Caco-2 (cell line): ENCODE results near the gene KIF18B. TPM values are rescaled to one million over a fixed set of nuclear protein-coding genes. Genes with fewer than 3 reads are reported as not detected.

Source experiments
- BruUV-seq: library from RNA; stranded (reverse); fragments of 400-500 nt; replicated peaks from 2 replicates; lab custom pipeline; 2021; lab: Mats Ljungman, UMichigan
- CTCF ChIA-PET: fragments of 300-600 bp; sonication (Branson Sonifier 250); formaldehyde crosslinking; loops from one replicate; lab custom pipeline; 2022; ENCODE audit warnings: antibody characterized with exemption; lab: Charles Lee
- POLR2A ChIA-PET: fragments of 300-600 bp; sonication (Branson Sonifier 250); formaldehyde crosslinking; loops from one replicate; lab custom pipeline; 2022; ENCODE audit warnings: antibody characterized with exemption; lab: Charles Lee
- DNase-seq, 2 experiments: peaks; one replicate each; pipeline versions ENCODE4 v3.0.0 to v3.0.0-alpha.2; 2020 to 2022
- H3K27me3 ChIP-seq: replicated peaks from 2 replicates; pipeline ENCODE4 v1.6.0; 2011; ENCODE audit warnings: low read length; ENCODE audit not compliant: control insufficient read depth, insufficient read depth
- H3K36me3 ChIP-seq: 2 replicates; pipeline ENCODE4 v1.5.1; 2011; ENCODE audit warnings: low read length; ENCODE audit not compliant: control insufficient read depth, insufficient read depth
- H3K4me1 ChIP-seq: fragments of 250-450 bp; sonication (Bioruptor Pico); 2 replicates; pipeline ENCODE4 v1.5.1; 2020; ENCODE audit warnings: mild to moderate bottlenecking
- H3K4me3 ChIP-seq: 2 replicates; pipeline ENCODE4 v1.5.1; 2011; ENCODE audit warnings: low read depth, mild to moderate bottlenecking, control low read depth, low read length
- H3K9me3 ChIP-seq: fragments of 250-450 bp; sonication (Bioruptor Pico); 2 replicates; pipeline ENCODE4 v1.5.1; 2020; ENCODE audit warnings: mild to moderate bottlenecking, moderate library complexity
- H3K27ac Mint-ChIP-seq: one replicate; pipeline ENCODE4 v1.8.0; 2022; ENCODE audit warnings: mixed read lengths; ENCODE audit not compliant: unreplicated experiment
- H3K27me3 Mint-ChIP-seq: one replicate; pipeline ENCODE4 v1.8.0; 2022; ENCODE audit warnings: mixed read lengths; ENCODE audit not compliant: insufficient read depth, unreplicated experiment
- H3K36me3 Mint-ChIP-seq: one replicate; pipeline ENCODE4 v1.8.0; 2022; ENCODE audit warnings: mild to moderate bottlenecking, mixed read lengths; ENCODE audit not compliant: insufficient read depth, unreplicated experiment
- H3K4me1 Mint-ChIP-seq: one replicate; pipeline ENCODE4 v1.8.0; 2022; ENCODE audit warnings: low read depth, mixed read lengths; ENCODE audit not compliant: unreplicated experiment
- H3K4me3 Mint-ChIP-seq: one replicate; pipeline ENCODE4 v1.8.0; 2022; ENCODE audit warnings: mild to moderate bottlenecking, moderate library complexity, mixed read lengths; ENCODE audit not compliant: unreplicated experiment
- H3K9me3 Mint-ChIP-seq: one replicate; pipeline ENCODE4 v1.8.0; 2022; ENCODE audit warnings: mixed read lengths; ENCODE audit not compliant: unreplicated experiment
- CTCF ChIP-seq, 2 experiments: fragments of 200-600 bp in 1 of 2; IDR thresholded peaks; 1 replicate in 1 of 2; 2 replicates in 1 of 2; pipeline versions ENCODE4 v1.5.1 to v1.8.0; 2011 to 2022; ENCODE audit warnings: antibody characterized with exemption in 1 of 2, control low read depth in 1 of 2, inconsistent platforms in 1 of 2, low read depth in 1 of 2, low read length in 1 of 2, mild to moderate bottlenecking in 1 of 2, moderate library complexity in 1 of 2; ENCODE audit not compliant: insufficient read depth in 1 of 2, severe bottlenecking in 1 of 2, unreplicated experiment in 1 of 2
- intact Hi-C: fragments of 100-400 bp; cut with micrococcal nuclease; formaldehyde crosslinking; loops from one replicate; pipeline ENCODE4 v1.10.0; 2022; ENCODE audit not compliant: unreplicated experiment
- total RNA-seq: library from RNA; stranded (reverse); gene quantifications from 2 replicates; pipeline ENCODE4 v1.2.3, GENCODE V29; 2022

The KIF18B gene
- total RNA-seq, 1 experiment from 2014 or later: 68.4 TPM

GRCh38 chr17:44887971-44888954 is 59.3 kb downstream of the KIF18B start:
- Mint-ChIP-seq H3K9me3 (no peaks in the 10 kb centered on the region), H3K27me3 (no peaks in the 10 kb centered on the region), H3K4me3 (no peak overlapping the region), H3K27ac (no peak overlapping the region), H3K4me1 (no peaks in the 10 kb centered on the region), H3K36me3 (peaks cover 35% of the 10 kb centered on the region)
- H3K4me3 ChIP-seq: no peak overlapping the region
- TF ChIP-seq CTCF (IDR thresholded peaks at IDR 0.05; ENCODE audit: insufficient read depth in 1 of 2, low read depth in 1 of 2, low read length in 1 of 2, severe bottlenecking in 1 of 2, unreplicated experiment in 1 of 2): no peak
- H3K36me3 ChIP-seq: no peaks in the 10 kb centered on the region; the same call in 1 of the 2 replicates
- ChIA-PET POLR2A (no interaction called here), CTCF (no interaction called here)
- no TSS peak for BruUV-seq
- H3K9me3 ChIP-seq: no peaks in the 10 kb centered on the region
- intact Hi-C loops: no loop called here
- no peak for DNase-seq
- 0 out of 2 replicates have a peak, but pooled peaks cover 3% of the 10 kb centered on the region for H3K4me1 ChIP-seq
- H3K27me3 ChIP-seq: no peaks in the 10 kb centered on the region

- Mint-ChIP-seq H3K4me3 (no peak overlapping the region), H3K9me3 (no peaks in the 10 kb centered on the region), H3K27me3 (no peaks in the 10 kb centered on the region), H3K27ac (no peak overlapping the region), H3K4me1 (no peaks in the 10 kb centered on the region), H3K36me3 (peaks cover 42% of the 10 kb centered on the region)
- POLR2A ChIA-PET: no interaction called here
- H3K4me3 ChIP-seq: no peak overlapping the region
- DNase-seq: no peak
- CTCF ChIA-PET: no interaction called here
- no peaks in the 10 kb centered on the region for H3K27me3 ChIP-seq
- no peak for TF ChIP-seq CTCF (IDR thresholded peaks at IDR 0.05; ENCODE audit: insufficient read depth in 1 of 2, low read depth in 1 of 2, low read length in 1 of 2, severe bottlenecking in 1 of 2, unreplicated experiment in 1 of 2)
- H3K36me3 ChIP-seq: no peaks in the 10 kb centered on the region; the same call in 1 of the 2 replicates
- no peaks in the 10 kb centered on the region for H3K9me3 ChIP-seq
- BruUV-seq: no TSS peak
- intact Hi-C loops: no loop called here
- 0 out of 2 replicates have a peak, but pooled peaks cover 3% of the 10 kb centered on the region for H3K4me1 ChIP-seq
Observed at GRCh38 chr17:44887016-44887415, 60.6 kb downstream of the KIF18B start.

- DNase-seq: no peak
- H3K9me3 ChIP-seq: no peaks in the 10 kb centered on the region
- 0 out of 2 replicates have a peak, but pooled peaks cover 3% of the 10 kb centered on the region for H3K4me1 ChIP-seq
- Mint-ChIP-seq H3K4me3 (no peak overlapping the region), H3K4me1 (no peaks in the 10 kb centered on the region), H3K27me3 (no peaks in the 10 kb centered on the region), H3K36me3 (peaks cover 57% of the 10 kb centered on the region), H3K9me3 (no peaks in the 10 kb centered on the region), H3K27ac (no peak overlapping the region)
- no peak overlapping the region for H3K4me3 ChIP-seq
- intact Hi-C loops: no loop called here
- CTCF ChIA-PET: no interaction called here
- no peak for TF ChIP-seq CTCF (IDR thresholded peaks at IDR 0.05; ENCODE audit: insufficient read depth in 1 of 2, low read depth in 1 of 2, low read length in 1 of 2, severe bottlenecking in 1 of 2, unreplicated experiment in 1 of 2)
- H3K27me3 ChIP-seq: no peaks in the 10 kb centered on the region
- BruUV-seq: no TSS peak
- POLR2A ChIA-PET: no interaction called here
- no peaks in the 10 kb centered on the region; the same call in 1 of the 2 replicates for H3K36me3 ChIP-seq
Observed at GRCh38 chr17:44884941-44885340, 62.6 kb downstream of the KIF18B start.
